ENCODE results near the gene LAIR1. TPM values are rescaled to one million over a fixed set of nuclear protein-coding genes. Genes with fewer than 3 reads are reported as not detected.

Gene LAIR1
- total RNA-seq, 2 donors from 2014 or later: 4.2 to 7.8 TPM

Other genes starting within 250 kb of the LAIR1 start
- gene TFPT, start 249.3 kb downstream of the LAIR1 start, total RNA-seq: 10 to 100 TPM; 10.2 to 19.6 TPM
- gene PRPF31, start 249.2 kb downstream of the LAIR1 start, total RNA-seq: 10 to 100 TPM; 26.1 to 46.2 TPM
- 10 to 100 TPM; 12.0 to 16.9 TPM for gene CNOT3, start 227.2 kb downstream of the LAIR1 start, total RNA-seq
- 10 to 100 TPM in 1 of 2 donors, 1 to 10 TPM in 1; 6.3 to 10.0 TPM for gene LENG1, start 205.2 kb downstream of the LAIR1 start, total RNA-seq
- 1 to 10 TPM; 1.7 to 2.8 TPM for gene TMC4, start 191.8 kb downstream of the LAIR1 start, total RNA-seq
- 10 to 100 TPM; 27.0 to 37.0 TPM for gene MBOAT7, start 175.4 kb downstream of the LAIR1 start, total RNA-seq
- gene TSEN34, start 173.6 kb downstream of the LAIR1 start, total RNA-seq: 10 to 100 TPM; 36.7 to 37.0 TPM
- gene RPS9, start 164.1 kb downstream of the LAIR1 start, total RNA-seq: 1,000 to 10,000 TPM; 1,068 to 1,279 TPM
- gene LILRB3, start 141.9 kb downstream of the LAIR1 start, total RNA-seq: 1 to 10 TPM; 2.0 to 8.8 TPM
- 1 to 10 TPM in 1 of 2 donors, not detected in 1; 1.7 TPM for gene LILRA6, start 122.1 kb downstream of the LAIR1 start, total RNA-seq
- 10 to 100 TPM in 1 of 2 donors, 1 to 10 TPM in 1; 2.6 to 12.0 TPM for gene LILRB5, start 107.7 kb downstream of the LAIR1 start, total RNA-seq
- 1 to 10 TPM; 1.1 to 3.4 TPM for gene LILRB2, start 83.8 kb downstream of the LAIR1 start, total RNA-seq
- 1 to 10 TPM in 1 of 2 donors, under 1 TPM in 1; 0.93 to 3.6 TPM for gene LILRA5, start 51.8 kb downstream of the LAIR1 start, total RNA-seq
- not detected for gene LILRA4, start 25.8 kb downstream of the LAIR1 start, total RNA-seq
- gene TTYH1, start 50.5 kb upstream of the LAIR1 start, total RNA-seq: 1 to 10 TPM; 1.7 to 2.7 TPM
- 10 to 100 TPM; 32.1 to 36.4 TPM for gene LENG8, start 84.3 kb upstream of the LAIR1 start, total RNA-seq
- gene LENG9, start 98.8 kb upstream of the LAIR1 start, total RNA-seq: 1 to 10 TPM; 2.1 to 4.9 TPM
- gene CDC42EP5, start 108.4 kb upstream of the LAIR1 start, total RNA-seq: 10 to 100 TPM; 11.4 to 15.2 TPM
- gene LAIR2, start 137.9 kb upstream of the LAIR1 start, total RNA-seq: not detected
- gene LILRA2, start 208.9 kb upstream of the LAIR1 start, total RNA-seq: 1 to 10 TPM in 1 of 2 donors, not detected in 1; 1.8 TPM
- under 1 TPM in 1 of 2 donors, not detected in 1; 0.47 TPM for gene LILRA1, start 228.7 kb upstream of the LAIR1 start, total RNA-seq

Measured in right atrium auricular region (tissue), 2 donors.